GM21381 (cell line): ENCODE results near the gene CD58.
"Not testable (repeated sequence)": the region's sequence is repeated elsewhere in the genome, so short reads cannot be mapped to it uniquely, and the experiment has no call there.

Experiments used
- ATAC-seq: cut with Tn5 transposase; IDR thresholded peaks from one replicate; pipeline ENCODE4 v1.9.1; 2021; ENCODE audit warnings: mild to moderate bottlenecking, moderate library complexity; ENCODE audit not compliant: unreplicated experiment

CD58 gene

DNA sequence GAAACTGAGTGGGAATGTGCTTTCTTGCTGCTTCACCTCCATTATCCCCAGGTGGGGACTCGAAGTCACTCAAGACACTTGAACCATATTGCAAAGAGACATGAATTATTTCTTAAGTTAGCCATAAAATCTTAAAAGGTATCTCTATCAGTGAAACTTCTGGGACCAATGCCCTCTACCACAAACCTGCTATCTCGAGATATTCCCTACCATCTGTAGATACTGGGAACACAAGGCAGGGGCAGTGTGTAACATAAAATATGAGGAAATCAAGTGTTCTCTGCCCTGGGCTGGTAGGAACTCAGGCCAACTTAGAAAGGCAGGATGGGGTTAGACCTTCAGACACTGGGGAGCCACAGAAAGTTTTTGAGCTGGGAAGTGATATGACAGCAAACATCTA lies 1.3 kb upstream of the CD58 start:
- no peak for ATAC-seq

DNA sequence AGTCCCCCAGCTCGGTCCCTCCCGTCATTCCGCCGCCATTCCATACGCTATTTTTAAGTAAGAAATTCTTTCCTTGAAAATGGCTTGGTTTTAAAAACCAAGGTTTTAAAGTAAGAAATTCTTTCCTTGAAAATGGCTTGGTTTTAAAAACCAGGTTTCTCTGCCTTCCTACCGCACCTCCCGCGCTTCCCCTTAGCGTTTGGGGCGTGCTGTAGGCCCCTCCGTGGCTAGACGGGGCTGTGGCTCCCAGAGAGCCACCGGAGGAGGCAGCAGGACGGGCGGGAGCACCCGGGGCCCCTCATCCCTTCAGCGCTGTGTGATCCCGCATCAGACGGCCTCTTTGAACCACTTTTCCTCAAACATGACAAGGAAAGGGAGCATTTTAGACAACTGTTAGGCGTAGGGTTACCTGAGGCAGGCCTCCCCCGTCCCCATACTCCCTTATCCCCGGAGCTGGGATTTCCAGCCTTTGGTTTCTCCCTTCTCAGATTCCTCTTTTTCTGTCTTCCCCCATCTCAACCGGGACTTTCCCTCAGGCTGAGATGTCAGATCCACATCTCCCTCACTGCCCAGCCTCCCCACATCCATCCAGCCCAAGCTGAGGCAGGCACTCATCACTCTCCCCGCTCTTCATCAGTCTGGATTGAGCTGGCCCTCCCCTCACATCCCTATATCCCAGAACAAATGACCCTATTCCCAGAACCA lies 541 bp upstream of the CD58 start:
- no peak for ATAC-seq

- ATAC-seq, result no peak
Observed at GRCh38 chr1:116569776-116570357, 959 bp downstream of the CD58 start.

GRCh38 chr1:116569381-116569670 lies 1.5 kb downstream of the CD58 start:
- ATAC-seq, result no peak

DNA sequence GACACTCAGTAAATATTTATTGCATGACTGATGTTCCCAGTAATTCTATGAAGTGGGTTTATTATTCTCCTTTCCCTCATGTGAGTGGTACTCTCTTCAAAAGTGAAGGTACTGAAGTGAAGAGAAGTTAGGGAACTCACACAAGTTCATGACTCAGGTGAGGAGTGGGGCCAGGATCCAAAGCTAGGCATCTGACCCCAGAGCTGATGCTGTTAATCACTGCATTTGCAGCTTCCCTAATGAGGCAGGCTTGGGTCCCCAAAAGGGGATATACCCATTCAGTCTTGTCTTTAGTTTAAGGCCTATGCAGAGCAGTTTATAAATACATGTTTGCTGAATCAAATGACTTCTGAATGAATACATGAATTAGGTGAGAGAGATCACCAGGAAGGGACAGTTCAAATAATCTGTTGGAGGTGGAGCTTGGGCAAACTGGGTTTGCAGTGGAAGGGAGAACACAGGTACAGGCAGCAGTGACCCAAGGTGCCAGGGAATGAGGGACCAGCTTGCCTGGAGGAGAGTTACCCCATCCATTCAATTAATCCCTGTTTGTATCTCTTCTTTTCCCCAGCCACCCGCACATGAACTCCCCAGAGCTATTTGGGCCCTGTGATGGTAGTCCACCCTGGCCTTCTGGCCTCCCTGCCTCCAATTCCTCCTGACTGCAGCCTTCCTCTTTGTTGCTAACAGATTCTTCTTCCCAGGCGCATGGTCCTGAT lies 2.0 kb downstream of the CD58 start:
- no peak for ATAC-seq

DNA sequence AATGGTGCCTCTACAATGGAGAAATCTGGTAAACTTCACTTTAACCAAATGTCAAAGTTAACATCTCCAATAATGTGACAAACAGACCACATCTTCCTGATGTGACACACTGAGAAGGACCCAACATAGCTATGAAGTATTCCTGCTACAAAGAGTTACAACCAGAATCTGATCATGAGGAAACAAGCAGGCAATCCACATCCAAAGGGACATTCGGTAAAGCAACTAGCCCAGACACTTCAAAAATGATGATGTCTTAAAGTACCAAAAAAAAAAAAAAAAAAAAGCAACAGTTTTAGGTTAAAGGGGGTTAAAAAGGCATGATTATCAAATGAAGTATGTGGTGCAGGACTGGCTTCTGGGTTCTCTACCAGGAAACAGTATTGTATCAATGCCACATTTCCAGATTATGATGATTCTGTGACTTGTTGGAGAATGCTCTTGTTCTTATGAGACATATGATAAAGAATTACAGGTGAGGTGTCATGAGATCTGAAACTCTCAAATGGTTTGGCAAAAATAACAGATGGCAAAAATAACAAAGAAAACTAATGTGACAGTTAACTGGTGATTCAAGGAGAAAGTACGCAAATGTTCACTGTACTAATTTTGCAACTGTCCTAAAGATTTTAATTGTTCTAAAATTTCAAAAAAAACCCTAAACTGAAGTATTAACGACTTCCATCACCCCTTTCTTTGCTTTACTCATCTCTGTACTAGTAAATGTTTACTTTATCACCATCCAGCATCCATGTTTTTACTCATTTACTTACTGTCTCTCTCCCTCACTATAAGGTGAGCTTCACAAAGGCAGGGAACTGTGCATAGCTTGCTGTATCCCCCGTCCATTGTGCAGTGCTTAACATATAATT lies 2.8 kb downstream of the CD58 start:
- no peak for ATAC-seq

GRCh38 chr1:116565222-116565621 lies 5.6 kb downstream of the CD58 start:
- no peak for ATAC-seq

DNA sequence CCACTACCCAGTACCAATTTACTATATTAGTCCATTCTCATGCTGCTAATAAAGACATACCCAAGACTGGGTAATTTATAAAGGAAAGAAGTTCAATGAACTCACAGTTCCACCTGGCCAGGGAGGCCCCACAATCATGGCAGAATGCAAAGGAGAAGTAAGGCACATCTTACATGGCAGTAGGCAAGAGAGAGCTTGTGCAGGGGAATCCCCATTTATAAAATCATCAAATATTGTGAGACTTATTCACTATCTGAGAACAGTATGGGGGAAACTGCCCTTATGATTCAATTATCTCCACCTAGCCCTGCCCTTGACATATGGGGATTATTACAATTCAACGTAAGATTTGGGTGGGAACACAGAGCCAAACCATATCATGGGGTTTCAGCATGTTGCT lies 6.4 kb downstream of the CD58 start:
- ATAC-seq, result no peak

GRCh38 chr1:116562465-116562864 lies 8.4 kb downstream of the CD58 start:
- ATAC-seq, result not testable (repeated sequence)

- ATAC-seq, result no peak
Observed at GRCh38 chr1:116561563-116561962, 9.3 kb downstream of the CD58 start.

- no peak for ATAC-seq
Observed at GRCh38 chr1:116560704-116561490, 9.9 kb downstream of the CD58 start.

- ATAC-seq, result peak; percentile 34
Observed at GRCh38 chr1:116559304-116559761, 11.5 kb downstream of the CD58 start.

- no peak for ATAC-seq
Observed at GRCh38 chr1:116558571-116558970, 12.3 kb downstream of the CD58 start.

DNA sequence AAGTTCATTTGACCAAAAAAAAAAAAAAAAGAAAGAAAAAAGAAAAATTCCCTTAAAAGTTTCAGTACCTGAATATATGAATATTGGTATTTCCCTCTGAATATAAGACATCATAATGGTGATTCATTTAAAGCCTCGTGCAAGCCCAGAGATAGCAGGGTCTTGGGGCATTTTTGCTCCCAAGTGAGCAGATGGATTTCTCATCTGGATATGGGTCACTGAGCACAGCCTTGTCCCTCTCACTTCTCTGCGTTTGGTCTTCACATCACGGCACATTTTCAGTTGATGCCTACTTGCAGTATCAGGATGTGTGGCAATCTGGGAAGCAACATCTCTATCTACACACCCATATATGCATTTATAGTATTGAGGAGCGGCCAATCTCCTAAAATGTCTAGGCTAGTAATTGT lies 12.7 kb downstream of the CD58 start:
- no peak for ATAC-seq

- no peak for ATAC-seq
Observed at GRCh38 chr1:116557323-116557878, 13.4 kb downstream of the CD58 start.

GRCh38 chr1:116556289-116557006 lies 14.4 kb downstream of the CD58 start:
- peak; percentile 47 for ATAC-seq

GRCh38 chr1:116554924-116555323 lies 15.9 kb downstream of the CD58 start:
- ATAC-seq, result no peak

GRCh38 chr1:116553386-116554115 lies 17.3 kb downstream of the CD58 start:
- ATAC-seq, result no peak
